HG03280 (cell line): ENCODE data around the gene KCNT1.

Experiments used
- ATAC-seq: cut with Tn5 transposase; IDR thresholded peaks from one replicate; pipeline ENCODE4 v1.9.1; 2021; ENCODE audit warnings: mild to moderate bottlenecking, moderate library complexity; ENCODE audit not compliant: unreplicated experiment

The KCNT1 gene

GRCh38 chr9:135762921-135763320 is 60.9 kb downstream of the KCNT1 start:
- ATAC-seq: no peak

GRCh38 chr9:135763716-135764446 is 61.9 kb downstream of the KCNT1 start:
- ATAC-seq: no peak

- ATAC-seq: no peak
These were observed 62.7 kb downstream of the KCNT1 start for GRCh38 chr9:135764731-135765130.

- ATAC-seq: no peak
These were observed 63.4 kb downstream of the KCNT1 start for GRCh38 chr9:135765416-135765815.

GRCh38 chr9:135766251-135766650 is 64.3 kb downstream of the KCNT1 start:
- no peak for ATAC-seq

- no peak for ATAC-seq
These were observed 64.7 kb downstream of the KCNT1 start for GRCh38 chr9:135766707-135767106.

GRCh38 chr9:135768516-135769218 is 66.7 kb downstream of the KCNT1 start:
- ATAC-seq: no peak

- no peak for ATAC-seq
These were observed 67.7 kb downstream of the KCNT1 start for GRCh38 chr9:135769489-135770202.

GRCh38 chr9:135770203-135770535 is 68.2 kb downstream of the KCNT1 start:
- no peak for ATAC-seq

- ATAC-seq: no peak
These were observed 68.8 kb downstream of the KCNT1 start for GRCh38 chr9:135770771-135771170.

GRCh38 chr9:135771401-135772051 is 69.5 kb downstream of the KCNT1 start:
- ATAC-seq: no peak

- ATAC-seq: no peak
These were observed 70.2 kb downstream of the KCNT1 start for GRCh38 chr9:135772056-135772646.

- no peak for ATAC-seq
These were observed 70.9 kb downstream of the KCNT1 start for GRCh38 chr9:135772702-135773493.

GRCh38 chr9:135773530-135774238 is 71.7 kb downstream of the KCNT1 start:
- no peak for ATAC-seq

GRCh38 chr9:135774239-135774747 is 72.3 kb downstream of the KCNT1 start:
- no peak for ATAC-seq

GRCh38 chr9:135774794-135775525 is 73.0 kb downstream of the KCNT1 start:
- no peak for ATAC-seq

- no peak for ATAC-seq
These were observed 73.9 kb downstream of the KCNT1 start for GRCh38 chr9:135775911-135776310.

GRCh38 chr9:135776893-135777622 is 75.1 kb downstream of the KCNT1 start:
- no peak for ATAC-seq
